GM23338 (cell line): ENCODE measurements around the gene TRAPPC12. TPM values are rescaled to one million over a fixed set of nuclear protein-coding genes. Genes with fewer than 3 reads are reported as not detected.
"Not testable (repeated sequence)": the region's sequence is repeated elsewhere in the genome, so short reads cannot be mapped to it uniquely, and the experiment has no call there.

Experiments used
- ATAC-seq: fragments of 200-7000 bp; cut with Tn5 transposase; 3 replicates; pipeline ENCODE4 v1.9.1; 2020
- DNase-seq: peaks from one replicate; pipeline ENCODE4 v3.0.0-alpha.2; 2015; ENCODE audit warnings: low spot score
- H2AFZ ChIP-seq: fragments of 200-600 bp; sonication (generic); 2 replicates; pipeline ENCODE4 v1.8.0; 2016; ENCODE audit warnings: antibody characterized with exemption, mild to moderate bottlenecking, moderate library complexity
- H3F3A ChIP-seq: fragments of 200-600 bp; sonication (generic); replicated peaks from 2 replicates; pipeline ENCODE4 v1.8.0; 2017; ENCODE audit warnings: antibody characterized with exemption, mixed run types, low read depth
- H3K27ac ChIP-seq: fragments of 200-600 bp; sonication (generic); 2 replicates; pipeline ENCODE4 v1.6.1; 2016; ENCODE audit warnings: low read depth
- H3K27me3 ChIP-seq: fragments of 200-600 bp; sonication (generic); 2 replicates; pipeline ENCODE4 v1.8.0; 2016; ENCODE audit warnings: mild to moderate bottlenecking, mixed run types, moderate library complexity; ENCODE audit not compliant: insufficient read depth
- H3K36me3 ChIP-seq: fragments of 200-600 bp; sonication (generic); 2 replicates; pipeline ENCODE4 v1.8.0; 2016; ENCODE audit warnings: mild to moderate bottlenecking; ENCODE audit not compliant: insufficient read depth
- H3K4me1 ChIP-seq: fragments of 200-600 bp; sonication (generic); 2 replicates; pipeline ENCODE4 v1.8.0; 2016; ENCODE audit warnings: mild to moderate bottlenecking, moderate library complexity; ENCODE audit not compliant: insufficient read depth
- H3K4me2 ChIP-seq: fragments of 200-600 bp; sonication (generic); 2 replicates; pipeline ENCODE4 v1.7.1; 2017; ENCODE audit warnings: mixed run types
- H3K4me3 ChIP-seq: fragments of 200-600 bp; sonication (generic); 2 replicates; pipeline ENCODE4 v1.6.1; 2016; ENCODE audit warnings: mixed run types
- H3K79me2 ChIP-seq: fragments of 200-600 bp; sonication (generic); replicated peaks from 2 replicates; pipeline ENCODE4 v1.8.0; 2017; ENCODE audit warnings: mild to moderate bottlenecking; ENCODE audit not compliant: insufficient read depth
- H3K9me2 ChIP-seq: fragments of 200-600 bp; sonication (generic); 2 replicates; pipeline ENCODE4 v1.8.0; 2017; ENCODE audit not compliant: insufficient read depth
- H4K20me1 ChIP-seq: fragments of 200-600 bp; sonication (generic); replicated peaks from 2 replicates; pipeline ENCODE4 v1.8.0; 2017; ENCODE audit warnings: mild to moderate bottlenecking; ENCODE audit not compliant: insufficient read depth
- H3K27ac Mint-ChIP-seq: 2 replicates; pipeline ENCODE4 v1.8.0; 2020; ENCODE audit warnings: inconsistent platforms, mild to moderate bottlenecking, moderate library complexity, mixed read lengths
- H3K27me3 Mint-ChIP-seq: 3 replicates; pipeline ENCODE4 v1.8.0; 2022; ENCODE audit warnings: low read depth, mild to moderate bottlenecking, moderate library complexity, mixed read lengths, inconsistent platforms; ENCODE audit not compliant: insufficient read depth, poor library complexity
- H3K36me3 Mint-ChIP-seq: 3 replicates; pipeline ENCODE4 v1.8.0; 2021; ENCODE audit warnings: low read depth, mild to moderate bottlenecking, inconsistent platforms, moderate library complexity, mixed read lengths
- H3K4me1 Mint-ChIP-seq: 3 replicates; pipeline ENCODE4 v1.8.0; 2020; ENCODE audit warnings: mild to moderate bottlenecking, inconsistent platforms, mixed read lengths
- H3K4me3 Mint-ChIP-seq: 3 replicates; pipeline ENCODE4 v1.8.0; 2021; ENCODE audit warnings: moderate library complexity, mild to moderate bottlenecking, inconsistent platforms, mixed read lengths
- H3K9me3 Mint-ChIP-seq: 3 replicates; pipeline ENCODE4 v1.8.0; 2020; ENCODE audit warnings: moderate library complexity, mild to moderate bottlenecking, inconsistent platforms, mixed read lengths
- CTCF ChIP-seq, 2 experiments: fragments of 200-600 bp in 1 of 2; sonication (generic) in 1 of 2; conservative IDR thresholded peaks; 2 replicates each; pipeline versions ENCODE4 v1.5.1 to v1.6.1; 2016 to 2017; ENCODE audit warnings: antibody characterized with exemption in 2 of 2, low read depth in 2 of 2, mild to moderate bottlenecking in 2 of 2, moderate library complexity in 1 of 2
- NANOG ChIP-seq: IDR thresholded peaks from 2 replicates; pipeline ENCODE4 v1.6.1; 2016; ENCODE audit warnings: antibody characterized with exemption, borderline replicate concordance
- POLR2AphosphoS5 ChIP-seq: IDR thresholded peaks from 2 replicates; pipeline ENCODE4 v1.6.1; 2016; ENCODE audit warnings: antibody characterized with exemption, low read depth
- ZNF114 ChIP-seq: fragments of 250-450 bp; sonication (Bioruptor Pico); IDR thresholded peaks from 2 replicates; pipeline ENCODE4 v1.5.0; 2020; ENCODE audit warnings: mild to moderate bottlenecking, moderate library complexity
- polyA plus RNA-seq: library from polyadenylated mRNA; unstranded; fragments of >200 nt; fragmentation: Nextera tagmentation; extraction: Ambion mirVana; gene quantifications from 2 replicates; pipeline ENCODE4 v1.2.1, GENCODE V29; 2016
- total RNA-seq: library from RNA; depleted of rRNA; stranded (reverse); fragments of >200 nt; shearing (Covaris generic); gene quantifications from 2 replicates; pipeline ENCODE4 v1.2.3, GENCODE V29; 2014

The TRAPPC12 gene
- total and polyA plus RNA-seq, 2 experiments from 2014 or later, result 48.9 to 57.7 TPM

GRCh38 chr2:3493615-3494007 lies 114.1 kb downstream of the TRAPPC12 start:
- H3K4me3 ChIP-seq, result no peak overlapping the region
- no peaks in the 10 kb centered on the region; the same call in 1 of the 2 replicates for H3K4me1 ChIP-seq
- no peak for TF ChIP-seq POLR2AphosphoS5
- no peak for TF ChIP-seq ZNF114 (CRISPR knock-in tag)
- no peak for TF ChIP-seq NANOG
- H3K27me3 ChIP-seq, result no peaks in the 10 kb centered on the region
- 0 out of 2 replicates have a peak, but pooled peaks cover 3% of the 10 kb centered on the region for H3F3A ChIP-seq
- H3K9me2 ChIP-seq, result no peaks in the 10 kb centered on the region
- ATAC-seq, result peak; percentile 79
- no peak overlapping the region for H3K4me3 Mint-ChIP-seq
- H3K9me3 Mint-ChIP-seq, result no peaks in the 10 kb centered on the region; the same call in 2 of the 3 replicates
- peak overlapping the region; percentile 22; the same call in 1 of the 2 replicates for H3K27ac Mint-ChIP-seq
- no peaks in the 10 kb centered on the region for H3K79me2 ChIP-seq
- no peak overlapping the region for H3K27ac ChIP-seq
- H3K36me3 Mint-ChIP-seq, result peaks cover 23% of the 10 kb centered on the region
- no peak overlapping the region for H2AFZ ChIP-seq
- peaks cover 9% of the 10 kb centered on the region for H3K27me3 Mint-ChIP-seq
- H4K20me1 ChIP-seq, result no peaks in the 10 kb centered on the region
- H3K36me3 ChIP-seq, result no peaks in the 10 kb centered on the region
- no peak overlapping the region for H3K4me2 ChIP-seq
- H3K4me1 Mint-ChIP-seq, result peaks cover 23% of the 10 kb centered on the region
- DNase-seq, result peak; percentile 60

- Mint-ChIP-seq H3K36me3 (peaks cover 33% of the 10 kb centered on the region), H3K27me3 (peaks cover 9% of the 10 kb centered on the region), H3K9me3 (no peaks in the 10 kb centered on the region; the same call in 2 of the 3 replicates), H3K4me1 (peaks cover 13% of the 10 kb centered on the region; the same call in 2 of the 3 replicates), H3K4me3 (no peak overlapping the region), H3K27ac (no peak overlapping the region)
- no peak overlapping the region for H3K4me3 ChIP-seq
- no peak for ATAC-seq
- no peaks in the 10 kb centered on the region for H3K27me3 ChIP-seq
- no peak for DNase-seq
- no peaks in the 10 kb centered on the region for H3K4me1 ChIP-seq
- H3F3A ChIP-seq, result 0 out of 2 replicates have a peak, but pooled peaks cover 3% of the 10 kb centered on the region
- no peak overlapping the region for H2AFZ ChIP-seq
- H3K79me2 ChIP-seq, result no peaks in the 10 kb centered on the region
- H3K27ac ChIP-seq, result no peak overlapping the region
- no peaks in the 10 kb centered on the region for H3K36me3 ChIP-seq
- no peaks in the 10 kb centered on the region for H3K9me2 ChIP-seq
- TF ChIP-seq CTCF (conservative IDR thresholded peaks at IDR 0.05; ENCODE audit: low read depth in 2 of 2), result no peak
- TF ChIP-seq POLR2AphosphoS5, result no peak
- H3K4me2 ChIP-seq, result no peak overlapping the region
- no peaks in the 10 kb centered on the region for H4K20me1 ChIP-seq
These were observed 115.6 kb downstream of the TRAPPC12 start for GRCh38 chr2:3494984-3495666.

- not testable (repeated sequence) for H2AFZ ChIP-seq, H3K27me3 ChIP-seq, ATAC-seq, H3K27me3 Mint-ChIP-seq, H3F3A ChIP-seq, H3K4me3 ChIP-seq, H3K4me1 ChIP-seq, H3K36me3 ChIP-seq, DNase-seq, H3K79me2 ChIP-seq, H4K20me1 ChIP-seq, H3K4me3 Mint-ChIP-seq, H3K9me3 Mint-ChIP-seq, H3K27ac Mint-ChIP-seq, H3K4me2 ChIP-seq, H3K9me2 ChIP-seq, H3K27ac ChIP-seq
- Mint-ChIP-seq H3K36me3 (peaks cover 33% of the 10 kb centered on the region), H3K4me1 (peaks cover 13% of the 10 kb centered on the region; the same call in 2 of the 3 replicates)
These were observed 117.2 kb downstream of the TRAPPC12 start for GRCh38 chr2:3496708-3497080.
